GM21528 (cell line): ENCODE measurements around the gene CERS6.

ENCODE experiments used
- ATAC-seq: cut with Tn5 transposase; IDR thresholded peaks from one replicate; pipeline ENCODE4 v1.9.1; 2021; ENCODE audit warnings: mild to moderate bottlenecking, moderate library complexity; ENCODE audit not compliant: unreplicated experiment, low FRiP score

Gene CERS6

GRCh38 chr2:168593713-168594112 is 137.6 kb downstream of the CERS6 start:
- ATAC-seq: peak; percentile 41

GRCh38 chr2:168594778-168595177 is 138.7 kb downstream of the CERS6 start:
- ATAC-seq: peak; percentile 83

- no peak for ATAC-seq
These were observed 141.0 kb downstream of the CERS6 start for GRCh38 chr2:168596881-168597655.

- ATAC-seq: no peak
These were observed 143.7 kb downstream of the CERS6 start for GRCh38 chr2:168599738-168600137.

GRCh38 chr2:168600949-168601348 is 144.9 kb downstream of the CERS6 start:
- ATAC-seq: no peak

GRCh38 chr2:168601741-168602140 is 145.7 kb downstream of the CERS6 start:
- peak; percentile 85 for ATAC-seq

GRCh38 chr2:168602379-168602778 is 146.3 kb downstream of the CERS6 start:
- no peak for ATAC-seq

GRCh38 chr2:168602846-168603401 is 146.9 kb downstream of the CERS6 start:
- ATAC-seq: no peak

- ATAC-seq: no peak
These were observed 147.4 kb downstream of the CERS6 start for GRCh38 chr2:168603439-168603961.

- no peak for ATAC-seq
These were observed 148.2 kb downstream of the CERS6 start for GRCh38 chr2:168604252-168604651.

- no peak for ATAC-seq
These were observed 151.9 kb downstream of the CERS6 start for GRCh38 chr2:168607992-168608391.

GRCh38 chr2:168608796-168609195 is 152.7 kb downstream of the CERS6 start:
- no peak for ATAC-seq

GRCh38 chr2:168611091-168611490 is 155.0 kb downstream of the CERS6 start:
- no peak for ATAC-seq

GRCh38 chr2:168611896-168612650 is 156.0 kb downstream of the CERS6 start:
- no peak for ATAC-seq

- no peak for ATAC-seq
These were observed 156.6 kb downstream of the CERS6 start for GRCh38 chr2:168612719-168613118.

- ATAC-seq: no peak
These were observed 157.5 kb downstream of the CERS6 start for GRCh38 chr2:168613551-168613950.

- no peak for ATAC-seq
These were observed 158.3 kb downstream of the CERS6 start for GRCh38 chr2:168614172-168615018.

GRCh38 chr2:168620554-168620953 is 164.5 kb downstream of the CERS6 start:
- ATAC-seq: no peak

- ATAC-seq: no peak
These were observed 166.5 kb downstream of the CERS6 start for GRCh38 chr2:168622559-168622958.

GRCh38 chr2:168624028-168624427 is 168.0 kb downstream of the CERS6 start:
- ATAC-seq: no peak
